Endothelial cell of umbilical vein (primary cell): ENCODE measurements around the gene UMPS. TPM values are rescaled to one million over a fixed set of nuclear protein-coding genes. Genes with fewer than 3 reads are reported as not detected.

ENCODE experiments used
- BruUV-seq: library from RNA; stranded (reverse); fragments of 400-500 nt; replicated peaks from 2 replicates; lab custom pipeline; 2021; lab: Mats Ljungman, UMichigan
- CTCF ChIA-PET: fragments of 300-600, 350-600 bp; sonication (Branson Sonifier 250); formaldehyde crosslinking; loops from one replicate; lab custom pipeline; 2021; ENCODE audit warnings: antibody characterized with exemption, inconsistent platforms; lab: Charles Lee
- POLR2A ChIA-PET: fragments of 300-600, 350-600 bp; sonication (Branson Sonifier 250); formaldehyde crosslinking; loops from one replicate; lab custom pipeline; 2021; ENCODE audit warnings: antibody characterized with exemption, inconsistent platforms; lab: Charles Lee
- DNase-seq: peaks from one replicate; pipeline ENCODE4 v3.0.0-alpha.2; 2011; ENCODE audit warnings: low read depth, low spot score
- FAIRE-seq: peaks from 2 replicates; lab custom pipeline; 2011; peaks lifted over from hg19 to GRCh38; lab: Jason Lieb, UNC
- H2AFZ ChIP-seq: 2 replicates; pipeline ENCODE4 v1.6.0; 2012; ENCODE audit warnings: low read depth, low read length, control low read depth, inconsistent platforms
- H3K27ac ChIP-seq: 2 replicates; pipeline ENCODE4 v1.5.1; 2011; ENCODE audit warnings: low read depth, mild to moderate bottlenecking, control low read depth, low read length, moderate library complexity; ENCODE audit not compliant: insufficient read depth
- H3K27me3 ChIP-seq, 2 experiments: 2 replicates each; pipeline versions ENCODE4 v1.6.0 to v1.6.1; 2011; ENCODE audit warnings: low read length in 2 of 2, mixed read lengths in 1 of 2; ENCODE audit not compliant: control insufficient read depth in 2 of 2, insufficient read depth in 2 of 2
- H3K36me3 ChIP-seq, 2 experiments: 2 replicates in 1 of 2; 3 replicates in 1 of 2; pipeline ENCODE4 v1.5.1; 2011; ENCODE audit warnings: low read length in 2 of 2, mild to moderate bottlenecking in 1 of 2, moderate library complexity in 1 of 2; ENCODE audit not compliant: control insufficient read depth in 2 of 2, insufficient read depth in 2 of 2; ENCODE audit errors: extremely low read depth in 1 of 2
- H3K4me1 ChIP-seq: 3 replicates; pipeline ENCODE4 v1.5.1; 2011; ENCODE audit warnings: mild to moderate bottlenecking, low read length; ENCODE audit not compliant: control insufficient read depth, insufficient read depth; ENCODE audit errors: extremely low read depth
- H3K4me2 ChIP-seq: 2 replicates; pipeline ENCODE4 v1.6.1; 2011; ENCODE audit warnings: low read length, control low read depth, mixed read lengths; ENCODE audit not compliant: insufficient read depth
- H3K4me3 ChIP-seq, 3 experiments: fragments of 200-600 bp in 1 of 3; sonication (generic), shearing (Covaris generic) in 1 of 3; replicated peaks in 1 of 3; 2 replicates each; pipeline ENCODE4 v1.5.1; 2011 to 2016; ENCODE audit warnings: control low read depth in 3 of 3, low read length in 3 of 3, mild to moderate bottlenecking in 2 of 3, inconsistent platforms in 1 of 3, low read depth in 1 of 3, moderate library complexity in 1 of 3; ENCODE audit not compliant: insufficient read depth in 1 of 3
- H3K79me2 ChIP-seq: 2 replicates; pipeline ENCODE4 v1.6.0; 2012; ENCODE audit warnings: low read length, inconsistent platforms; ENCODE audit not compliant: control insufficient read depth, insufficient read depth
- H3K9ac ChIP-seq: replicated peaks from 2 replicates; pipeline ENCODE3; 2011; ENCODE audit warnings: low read length, control low read depth; ENCODE audit not compliant: insufficient read depth; ENCODE audit errors: extremely low read depth
- H3K9me1 ChIP-seq: replicated peaks from 3 replicates; pipeline ENCODE4 v1.6.0; 2011; ENCODE audit warnings: mild to moderate bottlenecking, low read length; ENCODE audit not compliant: control insufficient read depth, insufficient read depth; ENCODE audit errors: extremely low read depth
- H3K9me3 ChIP-seq: replicated peaks from 2 replicates; pipeline ENCODE4 v1.5.1; 2012; ENCODE audit warnings: low read length, inconsistent platforms; ENCODE audit not compliant: control insufficient read depth, insufficient read depth
- H4K20me1 ChIP-seq: replicated peaks from 2 replicates; pipeline ENCODE3; 2011; ENCODE audit warnings: mild to moderate bottlenecking, low read length; ENCODE audit not compliant: control insufficient read depth, insufficient read depth; ENCODE audit errors: extremely low read depth
- CTCF ChIP-seq, 2 donors: IDR thresholded peaks; 1 replicate in 1 of 2; 2 replicates in 1 of 2; pipeline ENCODE4 v1.5.1; 2011; ENCODE audit warnings: low read length in 2 of 2, mild to moderate bottlenecking in 2 of 2, moderate library complexity in 2 of 2, control low read depth in 1 of 2, inconsistent platforms in 1 of 2, low read depth in 1 of 2; ENCODE audit not compliant: insufficient read depth in 1 of 2; ENCODE audit errors: extremely low read depth in 1 of 2
- EZH2 ChIP-seq: IDR thresholded peaks from 2 replicates; pipeline ENCODE4 v1.6.1; 2012; ENCODE audit warnings: borderline replicate concordance, low read depth, mild to moderate bottlenecking, moderate library complexity, low read length, inconsistent platforms; ENCODE audit not compliant: severe bottlenecking
- FOS ChIP-seq: IDR thresholded peaks from 2 replicates; pipeline ENCODE4 v1.6.1; 2011; ENCODE audit warnings: mild to moderate bottlenecking, low read length, moderate library complexity, borderline replicate concordance; ENCODE audit not compliant: insufficient read depth
- GATA2 ChIP-seq: IDR thresholded peaks from 2 replicates; pipeline ENCODE4 v1.7.0; 2011; ENCODE audit warnings: low read depth, mild to moderate bottlenecking, moderate library complexity, mixed read lengths, low read length; ENCODE audit not compliant: insufficient read length, insufficient read depth
- JUN ChIP-seq: IDR thresholded peaks from 2 replicates; pipeline ENCODE4 v1.6.1; 2011; ENCODE audit warnings: borderline replicate concordance, low read depth; ENCODE audit not compliant: insufficient read length, insufficient read depth
- MAX ChIP-seq: IDR thresholded peaks from 2 replicates; pipeline ENCODE4 v1.6.1; 2011; ENCODE audit not compliant: insufficient read depth, insufficient read length
- MYC ChIP-seq: IDR thresholded peaks from one replicate; pipeline ENCODE4 v1.6.1; 2011; ENCODE audit warnings: mild to moderate bottlenecking, low read depth, low read length
- POLR2A ChIP-seq: IDR thresholded peaks from 2 replicates; pipeline ENCODE4 v1.6.1; 2012; ENCODE audit warnings: low read depth, mild to moderate bottlenecking, control low read depth, low read length
- POLR2AphosphoS5 ChIP-seq: IDR thresholded peaks from 2 replicates; pipeline ENCODE4 v1.6.1; 2012; ENCODE audit warnings: low read depth, mild to moderate bottlenecking, control low read depth, low read length, moderate library complexity; ENCODE audit not compliant: insufficient read depth
- dilution Hi-C: fragments of 300-500 bp; cut with MboI; formaldehyde crosslinking; loops from one replicate; pipeline ENCODE4 v1.15.0; 2019; ENCODE audit warnings: low sequenced_read_pairs; ENCODE audit not compliant: extremely low pct_ligation_motif_present
- intact Hi-C: fragments of 100-400 bp; cut with micrococcal nuclease; formaldehyde crosslinking; loops from one replicate; pipeline ENCODE4 v1.10.0; 2022
- polyA plus RNA-seq, 4 experiments: library from polyadenylated mRNA; depleted of rRNA in 3 of 4; stranded (reverse) in 3 of 4; unstranded in 1 of 4; fragments of >200 nt; gene quantifications; 2 replicates each; pipeline versions ENCODE4 v1.2.1 to v1.2.3, GENCODE V29; 2011 to 2012; ENCODE audit warnings: missing spikeins in 1 of 4
- total RNA-seq: library from RNA; stranded (reverse); gene quantifications from 2 replicates; pipeline ENCODE4 v1.2.3, GENCODE V29; 2021

Gene UMPS
- total and polyA plus RNA-seq, 2 donors (not counting 3 experiments of a cell fraction or from before 2014, with no cell fraction given): 38.6 to 50.2 TPM

- no peak overlapping the region for H2AFZ ChIP-seq
- no peaks in the 10 kb centered on the region for H3K79me2 ChIP-seq
- peaks cover 3 to 9% of the 10 kb centered on the region in 2 experiments for H3K27me3 ChIP-seq
- dilution Hi-C loops (no loop called here), intact Hi-C loops (no loop called here)
- no peak for FAIRE-seq
- POLR2A ChIA-PET: no interaction called here
- H3K4me3 ChIP-seq: no peak overlapping the region
- H3K4me1 ChIP-seq: no peaks in the 10 kb centered on the region
- no peak for DNase-seq
- no peak overlapping the region for H3K9ac ChIP-seq
- no TSS peak for BruUV-seq
- H3K4me2 ChIP-seq: no peak overlapping the region
- no peaks in the 10 kb centered on the region for H3K9me1 ChIP-seq
- H4K20me1 ChIP-seq: no peaks in the 10 kb centered on the region
- no peaks in the 10 kb centered on the region for H3K9me3 ChIP-seq
- CTCF ChIA-PET: interaction anchor here (2.6 kb wide), 1 partner anchor 130 kb away, joined by 7 read pairs; no protein-coding TSS in a partner anchor
- H3K36me3 ChIP-seq: no peaks in the 10 kb centered on the region
- TF ChIP-seq JUN (no peak), MYC (no peak), FOS (no peak), CTCF (IDR thresholded peaks at IDR 0.05; ENCODE audit: extremely low read depth in 1 of 2, insufficient read depth in 1 of 2, low read depth in 1 of 2, low read length in 2 of 2) (no peak), EZH2 (no peak), POLR2AphosphoS5 (no peak), MAX (no peak), POLR2A (no peak), GATA2 (no peak)
- H3K27ac ChIP-seq: no peak overlapping the region
Measured at GRCh38 chr3:124695369-124695768, 34.9 kb upstream of the UMPS start.
